Measurements from ENCODE around the gene OBSL1.

OBSL1 gene

DNA sequence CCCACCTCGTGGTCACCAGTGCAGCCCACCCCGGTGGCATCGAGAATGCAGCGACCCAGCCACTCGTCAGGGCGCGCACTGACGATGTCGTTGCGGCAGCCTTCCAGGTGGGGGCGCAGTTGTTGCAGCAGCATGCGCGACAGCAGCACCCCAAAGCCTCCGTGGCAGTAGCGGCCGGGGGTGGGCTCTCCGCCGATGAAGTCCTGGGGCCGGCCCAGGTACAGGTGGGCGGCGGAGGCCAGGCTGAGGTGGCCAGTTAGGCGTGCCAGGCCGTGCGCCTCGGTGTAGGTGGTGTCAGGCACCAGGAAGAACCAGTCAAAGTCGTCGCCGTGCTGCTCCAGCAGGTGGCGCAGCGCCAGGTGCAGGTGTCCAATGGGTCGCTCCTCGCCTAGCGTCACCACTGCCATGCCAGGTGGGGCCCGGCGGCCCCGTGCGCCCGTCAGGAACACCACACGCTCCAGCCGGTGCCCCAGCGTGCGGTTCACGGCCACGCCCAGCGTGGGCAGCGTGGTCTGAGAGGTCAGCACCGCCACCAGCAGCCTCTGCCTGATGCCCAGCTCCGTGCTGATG, 29.6 kb downstream of the OBSL1 start:
- peak; percentile 71 for DNase-seq (ENCODE audit: low read depth, low spot score)
- H3K9ac ChIP-seq (ENCODE audit: insufficient read length, low read depth), result peak overlapping the region; percentile 44
- peaks cover 32% of the 10 kb centered on the region for H3K4me1 ChIP-seq (ENCODE audit: insufficient read depth, insufficient read length)
- H3K36me3 ChIP-seq (ENCODE audit: insufficient read depth, insufficient read length, low read length), result peaks cover 29% of the 10 kb centered on the region
- H3K4me3 ChIP-seq (ENCODE audit: insufficient read length, low read depth), result no peak overlapping the region
- H3K9me3 ChIP-seq (ENCODE audit: insufficient read depth, low read length), result no peaks in the 10 kb centered on the region
- H3K27me3 ChIP-seq (ENCODE audit: insufficient read depth, insufficient read length), result peaks cover 29% of the 10 kb centered on the region
- no peak for TF ChIP-seq YY1 (IDR thresholded peaks at IDR 0.05; ENCODE audit: insufficient read depth, insufficient read length)
- TF ChIP-seq ZNF274 (IDR thresholded peaks at IDR 0.05; ENCODE audit: low read depth, low read length), result no peak
- no peak for TF ChIP-seq SUZ12 (IDR thresholded peaks at IDR 0.05; ENCODE audit: extremely low read depth, insufficient read depth, insufficient read length)

- no peak overlapping the region for H3K9ac ChIP-seq (ENCODE audit: insufficient read length, low read depth)
- TF ChIP-seq SUZ12 (IDR thresholded peaks at IDR 0.05; ENCODE audit: extremely low read depth, insufficient read depth, insufficient read length) (no peak), YY1 (IDR thresholded peaks at IDR 0.05; ENCODE audit: insufficient read depth, insufficient read length) (no peak), ZNF274 (IDR thresholded peaks at IDR 0.05; ENCODE audit: low read depth, low read length) (no peak)
- H3K4me3 ChIP-seq (ENCODE audit: insufficient read length, low read depth), result no peak overlapping the region
- peaks cover 32% of the 10 kb centered on the region for H3K4me1 ChIP-seq (ENCODE audit: insufficient read depth, insufficient read length)
- peaks cover 29% of the 10 kb centered on the region for H3K36me3 ChIP-seq (ENCODE audit: insufficient read depth, insufficient read length, low read length)
- peaks cover 24% of the 10 kb centered on the region for H3K27me3 ChIP-seq (ENCODE audit: insufficient read depth, insufficient read length)
- no peaks in the 10 kb centered on the region for H3K9me3 ChIP-seq (ENCODE audit: insufficient read depth, low read length)
- DNase-seq (ENCODE audit: low read depth, low spot score), result no peak
Observed at GRCh38 chr2:219540784-219541504, 30.4 kb downstream of the OBSL1 start.

- no peaks in the 10 kb centered on the region for H3K9me3 ChIP-seq (ENCODE audit: insufficient read depth, low read length)
- no peak overlapping the region for H3K4me3 ChIP-seq (ENCODE audit: insufficient read length, low read depth)
- no peak overlapping the region for H3K9ac ChIP-seq (ENCODE audit: insufficient read length, low read depth)
- TF ChIP-seq YY1 (IDR thresholded peaks at IDR 0.05; ENCODE audit: insufficient read depth, insufficient read length) (no peak), SUZ12 (IDR thresholded peaks at IDR 0.05; ENCODE audit: extremely low read depth, insufficient read depth, insufficient read length) (no peak), ZNF274 (IDR thresholded peaks at IDR 0.05; ENCODE audit: low read depth, low read length) (no peak)
- peaks cover 16% of the 10 kb centered on the region for H3K27me3 ChIP-seq (ENCODE audit: insufficient read depth, insufficient read length)
- H3K36me3 ChIP-seq (ENCODE audit: insufficient read depth, insufficient read length, low read length), result peaks cover 29% of the 10 kb centered on the region
- no peak for DNase-seq (ENCODE audit: low read depth, low spot score)
- H3K4me1 ChIP-seq (ENCODE audit: insufficient read depth, insufficient read length), result peaks cover 36% of the 10 kb centered on the region
Observed at GRCh38 chr2:219539926-219540678, 31.2 kb downstream of the OBSL1 start.

DNA sequence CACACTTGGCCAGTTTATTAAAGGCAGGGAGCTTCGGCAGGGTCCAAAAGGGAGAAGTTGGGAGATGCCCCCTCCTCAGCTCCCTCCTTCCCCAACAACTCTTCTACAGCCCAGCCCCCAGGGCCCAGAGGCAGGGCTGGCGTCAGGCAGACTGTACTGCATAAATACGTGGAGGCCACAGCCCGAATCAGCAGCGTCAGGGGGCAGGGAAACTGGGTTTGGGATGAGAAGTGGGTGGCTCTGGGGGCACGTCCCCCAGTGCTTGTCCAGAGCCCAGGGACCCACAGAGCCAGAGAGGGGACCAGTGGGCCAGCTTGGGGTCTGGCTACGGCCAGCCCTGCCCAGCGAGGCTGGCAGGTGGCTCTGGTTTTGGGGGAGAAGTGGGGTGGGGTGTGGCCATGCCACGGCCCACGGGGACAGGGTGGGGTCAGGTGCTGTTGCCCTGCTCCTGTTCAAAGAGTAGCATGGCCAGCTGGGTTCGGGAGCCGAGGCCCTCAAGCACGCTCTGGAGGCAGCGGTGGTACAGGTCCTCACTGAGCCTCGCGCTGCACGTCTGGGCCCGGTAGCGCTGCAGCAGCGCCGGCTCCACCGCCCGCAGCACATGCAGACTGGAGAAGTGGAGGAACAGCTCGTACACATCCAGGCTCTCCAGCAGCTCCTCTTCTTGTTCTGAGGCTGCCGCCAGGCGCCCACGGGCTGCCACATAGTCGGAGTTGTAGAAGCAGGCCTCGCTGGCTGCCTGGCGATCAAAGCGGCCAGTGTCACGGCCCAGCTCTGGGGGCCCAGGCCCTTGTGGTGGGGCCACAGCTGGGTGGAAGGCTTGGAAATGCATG, 32.2 kb downstream of the OBSL1 start:
- Histone ChIP-seq H3K9ac (ENCODE audit: insufficient read length, low read depth) (peak overlapping the region; percentile 52), H3K4me3 (ENCODE audit: insufficient read length, low read depth) (no peak overlapping the region), H3K36me3 (ENCODE audit: insufficient read depth, insufficient read length, low read length) (peaks cover 29% of the 10 kb centered on the region), H3K27me3 (ENCODE audit: insufficient read depth, insufficient read length) (peaks cover 6% of the 10 kb centered on the region), H3K9me3 (ENCODE audit: insufficient read depth, low read length) (no peaks in the 10 kb centered on the region), H3K4me1 (ENCODE audit: insufficient read depth, insufficient read length) (peaks cover 36% of the 10 kb centered on the region)
- DNase-seq (ENCODE audit: low read depth, low spot score), result no peak
- no peak for TF ChIP-seq YY1 (IDR thresholded peaks at IDR 0.05; ENCODE audit: insufficient read depth, insufficient read length)
- no peak for TF ChIP-seq SUZ12 (IDR thresholded peaks at IDR 0.05; ENCODE audit: extremely low read depth, insufficient read depth, insufficient read length)
- no peak for TF ChIP-seq ZNF274 (IDR thresholded peaks at IDR 0.05; ENCODE audit: low read depth, low read length)

GRCh38 chr2:219538504-219538951, 32.8 kb downstream of the OBSL1 start:
- no peak for TF ChIP-seq SUZ12 (IDR thresholded peaks at IDR 0.05; ENCODE audit: extremely low read depth, insufficient read depth, insufficient read length)
- no peak for TF ChIP-seq ZNF274 (IDR thresholded peaks at IDR 0.05; ENCODE audit: low read depth, low read length)
- no peak for TF ChIP-seq YY1 (IDR thresholded peaks at IDR 0.05; ENCODE audit: insufficient read depth, insufficient read length)
- Histone ChIP-seq H3K4me1 (ENCODE audit: insufficient read depth, insufficient read length) (peaks cover 36% of the 10 kb centered on the region), H3K9me3 (ENCODE audit: insufficient read depth, low read length) (no peaks in the 10 kb centered on the region), H3K36me3 (ENCODE audit: insufficient read depth, insufficient read length, low read length) (peaks cover 29% of the 10 kb centered on the region), H3K27me3 (ENCODE audit: insufficient read depth, insufficient read length) (peaks cover 4% of the 10 kb centered on the region), H3K9ac (ENCODE audit: insufficient read length, low read depth) (peak overlapping the region; percentile 59), H3K4me3 (ENCODE audit: insufficient read length, low read depth) (no peak overlapping the region)
- no peak for DNase-seq (ENCODE audit: low read depth, low spot score)

DNA sequence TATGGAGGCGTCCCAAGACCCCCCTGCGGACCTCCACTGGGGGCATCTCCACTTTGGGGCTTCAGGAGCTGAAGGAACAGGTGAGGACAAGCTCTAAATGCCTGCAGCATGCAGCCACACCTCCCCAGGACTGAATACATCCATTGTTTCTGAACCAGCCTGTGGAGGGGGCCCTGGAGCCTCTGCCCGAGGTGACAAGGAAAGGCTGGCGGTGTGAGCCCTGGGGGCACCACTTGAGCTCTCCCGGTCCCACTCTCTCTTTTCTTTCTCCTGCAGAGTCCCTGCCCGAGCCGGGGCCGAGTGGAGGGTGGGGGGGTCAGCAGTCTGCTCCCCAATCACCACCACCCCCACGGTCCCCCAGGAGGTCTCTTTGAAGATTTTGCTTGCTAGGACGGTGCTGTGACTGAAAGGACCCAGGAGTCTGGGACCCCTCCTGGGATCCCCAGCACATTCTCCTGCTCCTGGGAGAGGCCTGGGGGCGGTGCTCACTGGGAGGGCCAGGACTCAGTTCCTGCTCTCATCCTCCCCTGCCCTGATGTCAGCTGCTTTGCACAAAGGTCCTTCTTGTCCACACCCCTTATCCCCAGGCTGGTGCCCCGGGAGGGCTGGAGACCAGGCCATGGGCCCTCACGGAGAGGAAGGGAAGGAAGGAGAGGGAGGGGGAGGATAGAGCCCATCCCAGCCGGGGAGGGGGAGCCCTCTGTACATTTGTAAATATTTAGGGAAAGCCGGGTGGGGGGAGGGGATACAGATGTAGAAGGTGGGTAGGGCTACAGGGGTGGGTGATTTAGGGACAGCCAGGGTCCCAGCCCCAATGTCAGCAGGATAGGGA, 33.5 kb downstream of the OBSL1 start:
- Histone ChIP-seq H3K4me1 (ENCODE audit: insufficient read depth, insufficient read length) (peaks cover 36% of the 10 kb centered on the region), H3K4me3 (ENCODE audit: insufficient read length, low read depth) (no peak overlapping the region), H3K9me3 (ENCODE audit: insufficient read depth, low read length) (no peaks in the 10 kb centered on the region), H3K9ac (ENCODE audit: insufficient read length, low read depth) (peak overlapping the region; percentile 59), H3K36me3 (ENCODE audit: insufficient read depth, insufficient read length, low read length) (peaks cover 29% of the 10 kb centered on the region), H3K27me3 (ENCODE audit: insufficient read depth, insufficient read length) (peaks cover 8% of the 10 kb centered on the region)
- DNase-seq (ENCODE audit: low read depth, low spot score), result no peak
- TF ChIP-seq YY1 (IDR thresholded peaks at IDR 0.05; ENCODE audit: insufficient read depth, insufficient read length) (no peak), SUZ12 (IDR thresholded peaks at IDR 0.05; ENCODE audit: extremely low read depth, insufficient read depth, insufficient read length) (no peak), ZNF274 (IDR thresholded peaks at IDR 0.05; ENCODE audit: low read depth, low read length) (no peak)
